Ecto neural progenitor cell (in vitro differentiated cells): ENCODE measurements around the gene CCR7.

Experiments
- DNase-seq: peaks from one replicate; pipeline ENCODE4 v3.0.0-alpha.2; 2018; ENCODE audit warnings: low spot score

CCR7 gene

GRCh38 chr17:40564883-40565768, at the start of gene CCR7:
TSS of gene CCR7 (minus strand) at chr17:40565472. CDS start at chr17:40565409, 63 bp downstream.
- no peak for DNase-seq

- DNase-seq: no peak
These were observed 49.3 kb upstream of the CCR7 start for GRCh38 chr17:40614431-40615067.

- DNase-seq: no peak
These were observed 48.3 kb upstream of the CCR7 start for GRCh38 chr17:40613467-40614154.

GRCh38 chr17:40612599-40613244, 47.5 kb upstream of the CCR7 start:
- DNase-seq: no peak

- DNase-seq: no peak
These were observed 46.7 kb upstream of the CCR7 start for GRCh38 chr17:40611840-40612474.

GRCh38 chr17:40610359-40610758, 45.1 kb upstream of the CCR7 start:
- DNase-seq: no peak

GRCh38 chr17:40608061-40608581, 42.8 kb upstream of the CCR7 start:
- no peak for DNase-seq

GRCh38 chr17:40607641-40608040, 42.4 kb upstream of the CCR7 start:
- DNase-seq: no peak

- no peak for DNase-seq
These were observed 41.5 kb upstream of the CCR7 start for GRCh38 chr17:40606548-40607353.

- no peak for DNase-seq
These were observed 40.0 kb upstream of the CCR7 start for GRCh38 chr17:40605306-40605705.

GRCh38 chr17:40604327-40605080, 39.2 kb upstream of the CCR7 start:
- DNase-seq: no peak

- DNase-seq: no peak
These were observed 37.5 kb upstream of the CCR7 start for GRCh38 chr17:40602445-40603443.

GRCh38 chr17:40600486-40601046, 35.3 kb upstream of the CCR7 start:
- no peak for DNase-seq

GRCh38 chr17:40599468-40599763, 34.1 kb upstream of the CCR7 start:
- peak; percentile 32 for DNase-seq

GRCh38 chr17:40598619-40599467, 33.6 kb upstream of the CCR7 start:
- DNase-seq: no peak

GRCh38 chr17:40598301-40598618, 33.0 kb upstream of the CCR7 start:
- no peak for DNase-seq

- no peak for DNase-seq
These were observed 32.5 kb upstream of the CCR7 start for GRCh38 chr17:40597556-40598300.
